Measurements from ENCODE around the gene ZPR1. TPM values are rescaled to one million over a fixed set of nuclear protein-coding genes. Genes with fewer than 3 reads are reported as not detected.

Gene ZPR1
- total RNA-seq, 4 donors from 2014 or later = 21.7 to 33.8 (median 26.1) TPM

DNA sequence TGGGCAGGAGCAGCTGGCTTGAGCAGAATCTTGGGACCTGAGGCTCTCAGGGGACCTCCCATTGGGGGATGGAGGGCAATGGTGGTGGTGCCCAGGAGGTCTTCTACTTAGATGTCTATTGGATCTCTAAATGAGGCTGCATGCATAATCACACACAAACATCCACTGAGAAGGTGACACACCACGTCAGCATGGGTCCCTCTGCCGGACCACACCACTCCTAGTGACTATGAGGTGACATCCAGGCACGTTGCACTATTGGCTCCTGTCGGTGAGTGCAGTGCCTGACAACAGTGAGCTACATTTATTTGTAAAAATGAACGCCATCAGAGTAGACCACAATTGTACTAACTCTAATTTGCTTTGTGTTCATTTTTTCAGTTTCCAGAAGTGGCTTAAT lies 37.6 kb upstream of the ZPR1 start:
- intact Hi-C loops (cut with DNase I; ENCODE audit: low total_unique reads) = no loop called here
- DNase-seq (ENCODE audit: low spot score in 2 of 2) = no peak
- TF ChIP-seq POLR2A (IDR thresholded peaks at IDR 0.05) = no peak
- TF ChIP-seq, protein P1, sequence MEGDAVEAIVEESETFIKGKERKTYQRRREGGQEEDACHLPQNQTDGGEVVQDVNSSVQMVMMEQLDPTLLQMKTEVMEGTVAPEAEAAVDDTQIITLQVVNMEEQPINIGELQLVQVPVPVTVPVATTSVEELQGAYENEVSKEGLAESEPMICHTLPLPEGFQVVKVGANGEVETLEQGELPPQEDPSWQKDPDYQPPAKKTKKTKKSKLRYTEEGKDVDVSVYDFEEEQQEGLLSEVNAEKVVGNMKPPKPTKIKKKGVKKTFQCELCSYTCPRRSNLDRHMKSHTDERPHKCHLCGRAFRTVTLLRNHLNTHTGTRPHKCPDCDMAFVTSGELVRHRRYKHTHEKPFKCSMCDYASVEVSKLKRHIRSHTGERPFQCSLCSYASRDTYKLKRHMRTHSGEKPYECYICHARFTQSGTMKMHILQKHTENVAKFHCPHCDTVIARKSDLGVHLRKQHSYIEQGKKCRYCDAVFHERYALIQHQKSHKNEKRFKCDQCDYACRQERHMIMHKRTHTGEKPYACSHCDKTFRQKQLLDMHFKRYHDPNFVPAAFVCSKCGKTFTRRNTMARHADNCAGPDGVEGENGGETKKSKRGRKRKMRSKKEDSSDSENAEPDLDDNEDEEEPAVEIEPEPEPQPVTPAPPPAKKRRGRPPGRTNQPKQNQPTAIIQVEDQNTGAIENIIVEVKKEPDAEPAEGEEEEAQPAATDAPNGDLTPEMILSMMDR (IDR thresholded peaks at IDR 0.05) = no peak
- no peak overlapping the region for H3K4me3 ChIP-seq (ENCODE audit: low read depth, poor library complexity, severe bottlenecking)
- WGBS, 2 donors = 66 to 76% methylated on average over 5 of the region's 5 CpGs

DNA sequence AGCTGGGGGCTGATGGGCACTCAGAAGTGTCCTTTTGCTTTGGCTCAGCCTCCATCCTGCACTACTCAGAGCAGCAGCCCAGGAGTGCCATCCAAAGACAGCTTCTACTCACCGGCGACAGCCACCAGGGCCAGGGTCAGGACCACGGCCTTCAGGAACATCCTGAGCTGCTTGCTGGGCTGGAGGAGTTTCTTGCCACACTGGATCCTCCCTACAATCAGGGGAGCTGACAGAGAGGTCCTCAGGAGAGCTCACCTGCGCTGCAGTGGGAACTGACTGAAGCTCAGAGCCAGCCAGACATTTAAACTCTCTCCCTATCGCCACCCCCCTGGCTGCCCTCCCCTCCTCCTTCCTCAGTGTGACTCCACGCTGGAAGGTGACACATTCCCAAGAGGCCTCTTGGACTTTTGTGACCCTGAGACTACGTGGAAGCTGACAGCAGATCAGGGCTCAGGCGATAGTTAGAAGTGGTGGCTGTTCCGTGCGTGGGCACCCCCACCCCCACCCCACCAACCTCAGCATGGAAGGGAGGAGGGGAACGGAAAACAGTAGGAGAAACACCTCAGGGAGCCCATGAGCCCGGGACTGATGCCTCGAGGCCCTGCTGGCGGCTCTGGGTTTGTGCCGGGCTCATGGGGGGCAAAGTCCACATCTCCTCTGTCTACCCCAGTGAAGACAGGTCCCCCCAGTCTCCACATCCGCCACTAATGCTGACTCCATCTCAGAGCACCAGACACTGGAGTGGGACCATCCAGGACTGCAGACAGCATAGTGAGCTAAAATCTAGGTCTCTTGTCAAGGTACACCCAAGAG lies 35.4 kb upstream of the ZPR1 start, which contains the start of gene APOA4:
APOA4 (minus strand) TSS at position 274 of the 813 bp plus-strand sequence; CDS start at position 161, 113 bp downstream.
- intact Hi-C loops (cut with DNase I; ENCODE audit: low total_unique reads) = no loop called here
- no peak within 1 kb of the TSS for H3K4me3 ChIP-seq (ENCODE audit: low read depth, poor library complexity, severe bottlenecking)
- 83 to 89% methylated on average over 13 to 16 of the region's 16 CpGs for WGBS, 2 donors
- TF ChIP-seq POLR2A (IDR thresholded peaks at IDR 0.05) = no peak
- TF ChIP-seq, protein P1 (IDR thresholded peaks at IDR 0.05) = no peak
- no peak for DNase-seq (ENCODE audit: low spot score in 2 of 2)

DNA sequence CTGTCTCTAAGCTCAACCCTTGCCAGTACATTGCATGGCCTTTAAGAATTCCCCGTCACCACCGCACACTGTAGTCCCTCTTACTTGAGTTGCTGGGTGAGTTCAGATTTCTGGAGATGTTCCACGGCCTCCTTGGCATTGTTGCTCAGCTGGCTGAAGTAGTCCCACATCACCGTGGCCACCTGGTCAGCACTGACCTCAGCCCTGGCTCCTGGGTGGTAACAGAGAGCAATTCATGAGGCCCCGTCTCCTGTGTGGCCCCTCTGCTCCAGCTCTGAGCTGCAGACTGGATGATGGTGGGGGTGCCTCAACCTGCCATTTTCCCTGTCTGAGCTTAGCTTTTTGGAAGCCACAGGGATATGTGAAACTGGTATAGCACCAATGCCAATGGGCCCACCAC lies 34.8 kb upstream of the ZPR1 start:
- 73 to 76% methylated on average over 4 to 5 of the region's 5 CpGs for WGBS, 2 donors
- no peak for DNase-seq (ENCODE audit: low spot score in 2 of 2)
- TF ChIP-seq, protein P1 (IDR thresholded peaks at IDR 0.05) = no peak
- no peak for TF ChIP-seq POLR2A (IDR thresholded peaks at IDR 0.05)
- intact Hi-C loops (cut with DNase I; ENCODE audit: low total_unique reads) = no loop called here
- H3K4me3 ChIP-seq (ENCODE audit: low read depth, poor library complexity, severe bottlenecking) = no peak overlapping the region

DNA sequence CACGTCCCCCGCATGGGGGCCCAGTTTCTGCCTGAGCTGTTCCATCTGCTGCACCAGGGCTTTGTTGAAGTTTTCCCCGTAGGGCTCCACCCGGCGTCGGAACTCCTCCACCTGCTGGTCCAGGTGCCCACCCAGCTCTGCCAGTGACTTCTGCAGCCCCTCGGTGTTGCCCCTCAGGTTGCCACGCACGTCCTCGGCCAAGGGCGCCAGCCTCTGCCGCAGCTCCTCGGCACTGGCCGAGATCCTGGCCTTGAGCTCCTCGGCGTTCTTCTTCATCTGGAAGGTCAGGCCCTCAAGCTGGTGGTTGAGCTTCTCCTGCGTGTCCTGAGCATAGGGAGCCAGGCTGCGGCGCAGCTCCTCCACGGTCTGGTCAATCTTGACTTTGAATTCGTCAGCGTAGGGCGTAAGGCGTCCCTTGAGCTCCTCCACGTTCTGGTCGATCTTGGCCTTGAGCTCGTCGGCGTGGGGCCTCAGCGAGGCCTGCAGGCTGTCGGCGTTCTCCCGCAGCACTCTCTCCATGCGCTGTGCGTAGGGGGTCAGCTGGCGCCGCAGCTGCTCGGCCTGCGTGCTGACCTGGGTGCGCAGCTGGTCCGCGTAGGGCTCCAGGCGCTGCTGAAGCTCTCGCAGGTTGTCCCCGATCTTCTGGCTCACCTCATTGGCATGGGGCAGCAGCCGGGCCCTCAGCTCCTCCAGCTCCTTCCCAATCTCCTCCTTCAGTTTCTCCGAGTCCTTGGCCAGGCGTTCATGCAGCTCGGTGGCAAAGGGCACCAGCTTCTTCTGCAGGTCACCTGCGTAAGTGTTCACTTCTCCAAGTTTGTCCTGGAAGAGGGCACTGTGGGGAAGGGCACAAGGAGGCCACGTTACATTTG lies 33.5 kb upstream of the ZPR1 start:
- DNase-seq (ENCODE audit: low spot score in 2 of 2) = no peak
- intact Hi-C loops (cut with DNase I; ENCODE audit: low total_unique reads) = no loop called here
- no peak for TF ChIP-seq POLR2A (IDR thresholded peaks at IDR 0.05)
- TF ChIP-seq, protein P1 (IDR thresholded peaks at IDR 0.05) = no peak
- no peak overlapping the region for H3K4me3 ChIP-seq (ENCODE audit: low read depth, poor library complexity, severe bottlenecking)
- WGBS, 2 donors = 94 to 95% methylated on average over 48 to 51 of the region's 51 CpGs

DNA sequence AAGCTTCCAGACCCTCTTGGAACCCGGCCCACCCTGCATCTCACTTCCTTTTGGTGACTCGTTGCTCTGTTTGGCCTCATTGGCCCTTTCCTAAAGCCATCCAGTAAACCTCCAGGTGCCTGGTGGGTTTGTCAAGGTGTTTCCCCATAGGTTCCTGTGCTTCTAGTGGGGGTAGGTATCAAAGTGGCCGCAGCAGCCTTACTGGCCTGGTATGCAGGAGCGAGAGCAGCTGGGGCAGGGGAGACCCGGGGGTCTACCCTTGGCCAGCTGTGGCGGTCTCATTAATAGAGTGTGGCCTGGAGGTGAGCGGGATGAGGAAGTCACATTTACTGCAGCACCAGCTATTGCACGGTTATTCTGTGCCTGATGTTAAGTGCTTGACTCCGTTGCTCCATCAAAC lies 31.2 kb upstream of the ZPR1 start:
- 82 to 88% methylated on average over 9 of the region's 9 CpGs for WGBS, 2 donors
- intact Hi-C loops (cut with DNase I; ENCODE audit: low total_unique reads) = no loop called here
- TF ChIP-seq, protein P1 (IDR thresholded peaks at IDR 0.05) = no peak
- no peak for TF ChIP-seq POLR2A (IDR thresholded peaks at IDR 0.05)
- H3K4me3 ChIP-seq (ENCODE audit: low read depth, poor library complexity, severe bottlenecking) = no peak overlapping the region
- DNase-seq (ENCODE audit: low spot score in 2 of 2) = no peak
